NT2/D1 (cell line): ENCODE data around the gene DOK1.

Experiments used
- SUZ12 ChIP-seq: IDR thresholded peaks from 2 replicates; pipeline ENCODE4 v1.6.1; 2011; ENCODE audit not compliant: insufficient read length, insufficient read depth; ENCODE audit errors: extremely low read depth
- ZNF274 ChIP-seq: IDR thresholded peaks from 2 replicates; pipeline ENCODE4 v1.6.1; 2011; ENCODE audit warnings: mild to moderate bottlenecking, low read depth, low read length

- TF ChIP-seq SUZ12 (no peak), ZNF274 (no peak)
These were observed 1.6 kb downstream of the DOK1 start for GRCh38 chr2:74556159-74556558.
